Gastroesophageal sphincter (tissue), 4 donors: ENCODE measurements around the gene SLC17A5. TPM values are rescaled to one million over a fixed set of nuclear protein-coding genes. Genes with fewer than 3 reads are reported as not detected.
"Not testable (repeated sequence)": the region's sequence is repeated elsewhere in the genome, so short reads cannot be mapped to it uniquely, and the experiment has no call there.

Source experiments
- ATAC-seq: fragments of 150-250 bp; one replicate; pipeline ENCODE4 v1.9.1; 2016; ENCODE audit warnings: mild to moderate bottlenecking, moderate library complexity
- H3K27ac ChIP-seq, 4 donors: fragments of 200-600 bp; sonication (generic) in 3 of 4; 1 replicate in 3 of 4; 2 replicates in 1 of 4; pipeline ENCODE4 v1.5.1; 2016 to 2019
- H3K27me3 ChIP-seq: fragments of 200-600 bp; sonication (generic); one replicate; pipeline ENCODE4 v1.5.1; 2019
- H3K36me3 ChIP-seq, 2 donors: fragments of 200-600 bp; sonication (generic); one replicate each; pipeline ENCODE4 v1.5.1; 2019; ENCODE audit warnings: control low read depth in 1 of 2
- H3K4me1 ChIP-seq, 3 donors: fragments of 200-600 bp; sonication (generic); 1 replicate in 2 of 3; 2 replicates in 1 of 3; pipeline ENCODE4 v1.5.1; 2016 to 2019; ENCODE audit warnings: control low read depth in 2 of 3
- H3K4me3 ChIP-seq, 2 donors: fragments of 200-600 bp; sonication (generic); one replicate each; pipeline ENCODE4 v1.5.1; 2019; ENCODE audit warnings: mild to moderate bottlenecking in 1 of 2, moderate library complexity in 1 of 2
- H3K9me3 ChIP-seq, 3 donors: fragments of 200-600 bp; sonication (generic); one replicate each; pipeline ENCODE4 v1.5.1; 2017 to 2019; ENCODE audit warnings: control low read depth in 2 of 3
- CTCF ChIP-seq, 4 experiments: fragments of 200-600 bp in 2 of 4; fragments of 450-650 bp in 2 of 4; sonication (generic) in 1 of 4; IDR thresholded peaks; one replicate each; pipeline ENCODE4 v1.5.1; 2017 to 2019; ENCODE audit warnings: antibody characterized with exemption in 4 of 4, mild to moderate bottlenecking in 2 of 4, moderate library complexity in 2 of 4
- EP300 ChIP-seq: sonication (generic); formaldehyde crosslinking; IDR thresholded peaks from one replicate; pipeline ENCODE4 v1.6.1; 2017; ENCODE audit warnings: antibody characterized with exemption, mild to moderate bottlenecking
- POLR2A ChIP-seq, 2 donors: fragments of 450-650 bp; IDR thresholded peaks; one replicate each; pipeline ENCODE4 v1.6.1; 2017; ENCODE audit warnings: antibody characterized with exemption in 2 of 2, mild to moderate bottlenecking in 2 of 2, moderate library complexity in 1 of 2
- POLR2AphosphoS5 ChIP-seq: sonication (generic); formaldehyde crosslinking; IDR thresholded peaks from one replicate; pipeline ENCODE4 v1.6.1; 2017; ENCODE audit warnings: antibody characterized with exemption
- WGBS, 2 donors: methylation state at CpG; one replicate each; pipeline ENCODE4 v1.1.5; 2018; ENCODE audit warnings: low coverage in 1 of 2; 5-methylcytosine and 5-hydroxymethylcytosine counted together
- total RNA-seq, 4 donors: library from RNA; depleted of rRNA; stranded (reverse); fragments of >200 nt; gene quantifications; one replicate each; pipeline ENCODE4 v1.1.0, GENCODE V29; 2016

SLC17A5 gene
- total RNA-seq, 4 donors from 2014 or later, result 11.2 to 18.9 (median 14.6) TPM

- peak; percentile 80 for ATAC-seq
- peak within 1 kb of the TSS; percentile 73 to 84 for H3K4me3 ChIP-seq
- TF ChIP-seq POLR2A (IDR thresholded peaks at IDR 0.05), result peak in 1 of 2 donors; percentile 21
- no peak for TF ChIP-seq CTCF (IDR thresholded peaks at IDR 0.05)
- TF ChIP-seq POLR2AphosphoS5, result peak; percentile 46
- no peak for TF ChIP-seq EP300
- no peaks in the 10 kb centered on the region for H3K27me3 ChIP-seq
- no peaks in the 10 kb centered on the region for H3K36me3 ChIP-seq
- H3K27ac ChIP-seq, result peak within 1 kb of the TSS; percentile 30 to 89 (median 83)
- H3K9me3 ChIP-seq, result no peaks in the 10 kb centered on the region
- H3K4me1 ChIP-seq, result peaks cover 0 to 31% (median 5%) of the 10 kb centered on the region in 3 donors
- 0 to 4% methylated on average over 9 to 27 of the region's 61 CpGs for WGBS, 2 donors
These were observed 42.0 kb upstream of the SLC17A5 start, which contains the start of gene CD109 for GRCh38 chr6:73695619-73696421. Gene CD109, plus strand, starts transcription at chr6:73696203. Its CDS starts 13 bp downstream, at chr6:73696216.

- peaks cover 0 to 31% (median 5%) of the 10 kb centered on the region in 3 donors for H3K4me1 ChIP-seq
- no peaks in the 10 kb centered on the region for H3K27me3 ChIP-seq
- no peaks in the 10 kb centered on the region for H3K36me3 ChIP-seq
- TF ChIP-seq POLR2A (IDR thresholded peaks at IDR 0.05) (no peak), POLR2AphosphoS5 (no peak)
- H3K4me3 ChIP-seq, result peak overlapping the region; percentile 73 to 84
- H3K27ac ChIP-seq, result peak overlapping the region; percentile 12 to 89 (median 83)
- no peaks in the 10 kb centered on the region for H3K9me3 ChIP-seq
- no peak for ATAC-seq
- 40 to 45% methylated on average over 2 to 4 of the region's 5 CpGs for WGBS, 2 donors
These were observed 41.1 kb upstream of the SLC17A5 start for GRCh38 chr6:73694711-73695411.

GRCh38 chr6:73691512-73691911, 37.7 kb upstream of the SLC17A5 start:
- TF ChIP-seq CTCF (IDR thresholded peaks at IDR 0.05), result no peak
- no peak for TF ChIP-seq POLR2AphosphoS5
- no peak for TF ChIP-seq POLR2A (IDR thresholded peaks at IDR 0.05)
- no peak for TF ChIP-seq EP300

GRCh38 chr6:73690056-73690455, 36.3 kb upstream of the SLC17A5 start:
- H3K9me3 ChIP-seq, result no peaks in the 10 kb centered on the region
- 80 to 85% methylated on average over 1 to 5 of the region's 5 CpGs for WGBS, 2 donors
- H3K27me3 ChIP-seq, result no peaks in the 10 kb centered on the region
- H3K4me3 ChIP-seq, result no peak overlapping the region
- no peak for TF ChIP-seq POLR2AphosphoS5
- no peak for TF ChIP-seq POLR2A (IDR thresholded peaks at IDR 0.05)
- TF ChIP-seq CTCF (IDR thresholded peaks at IDR 0.05), result no peak
- TF ChIP-seq EP300, result no peak
- peaks cover 0 to 6% (median 0%) of the 10 kb centered on the region in 3 donors for H3K4me1 ChIP-seq
- ATAC-seq, result no peak
- no peaks in the 10 kb centered on the region for H3K36me3 ChIP-seq
- no peak overlapping the region for H3K27ac ChIP-seq

More at GRCh38 chr6:73691512-73691911, 37.7 kb upstream of the SLC17A5 start:
- H3K27me3 ChIP-seq, result no peaks in the 10 kb centered on the region
- no peaks in the 10 kb centered on the region for H3K9me3 ChIP-seq
- no peak overlapping the region for H3K4me3 ChIP-seq
- no peaks in the 10 kb centered on the region for H3K36me3 ChIP-seq
- H3K27ac ChIP-seq, result no peak overlapping the region
- ATAC-seq, result no peak
- H3K4me1 ChIP-seq, result peaks cover 0 to 18% (median 0%) of the 10 kb centered on the region in 3 donors

GRCh38 chr6:73688351-73688750, 34.6 kb upstream of the SLC17A5 start:
- Histone ChIP-seq H3K27ac (no peak overlapping the region), H3K36me3 (no peaks in the 10 kb centered on the region), H3K9me3 (peaks cover 0 to 6% (median 0%) of the 10 kb centered on the region in 3 donors), H3K4me1 (no peaks in the 10 kb centered on the region), H3K27me3 (no peaks in the 10 kb centered on the region), H3K4me3 (no peak overlapping the region)
- no peak for TF ChIP-seq POLR2A (IDR thresholded peaks at IDR 0.05)
- TF ChIP-seq EP300, result no peak
- no peak for TF ChIP-seq POLR2AphosphoS5
- TF ChIP-seq CTCF (IDR thresholded peaks at IDR 0.05), result no peak
- no peak for ATAC-seq
- 38 to 86% methylated on average over 1 of the region's 1 CpG for WGBS, 2 donors

- not testable (repeated sequence) for ATAC-seq, H3K27ac ChIP-seq, H3K36me3 ChIP-seq, H3K4me1 ChIP-seq, H3K27me3 ChIP-seq, H3K4me3 ChIP-seq
- no CpG with 5 or more reads among the region's 2 CpGs for WGBS, 2 donors
- H3K9me3 ChIP-seq, result peaks cover 0 to 17% (median 0%) of the 10 kb centered on the region in 3 donors
These were observed 29.8 kb upstream of the SLC17A5 start for GRCh38 chr6:73683574-73683973.
